ENCODE measurements around the gene TXNRD3. TPM values are rescaled to one million over a fixed set of nuclear protein-coding genes. Genes with fewer than 3 reads are reported as not detected.
A peak's percentile ranks its signal among the peaks of the same experiment; 100 is the strongest.

Gene TXNRD3
- total RNA-seq, 1 experiment from 2014 or later: 2.0 TPM

- H3K27me3 ChIP-seq (ENCODE audit: control insufficient read depth, insufficient read depth, low read length): peaks cover 5% of the 10 kb centered on the region
- no peaks in the 10 kb centered on the region for H3K36me3 ChIP-seq (replicated peaks; ENCODE audit: control insufficient read depth, insufficient read depth, low read length)
- peak; percentile 55 for DNase-seq
- H3K4me3 ChIP-seq (ENCODE audit: insufficient read depth, low read depth, low read length): no peak overlapping the region
Observed at GRCh38 chr3:126679831-126680666, 25.1 kb upstream of the TXNRD3 start.

GRCh38 chr3:126679318-126679751, 24.4 kb upstream of the TXNRD3 start:
- 0 out of 2 replicates have a peak overlapping the region, but pooled peaks have one; percentile 3 for H3K4me3 ChIP-seq (ENCODE audit: insufficient read depth, low read depth, low read length)
- DNase-seq: peak; percentile 94
- no peaks in the 10 kb centered on the region for H3K36me3 ChIP-seq (replicated peaks; ENCODE audit: control insufficient read depth, insufficient read depth, low read length)
- H3K27me3 ChIP-seq (ENCODE audit: control insufficient read depth, insufficient read depth, low read length): peaks cover 5% of the 10 kb centered on the region

- peaks cover 5% of the 10 kb centered on the region for H3K27me3 ChIP-seq (ENCODE audit: control insufficient read depth, insufficient read depth, low read length)
- no peak overlapping the region for H3K4me3 ChIP-seq (ENCODE audit: insufficient read depth, low read depth, low read length)
- H3K36me3 ChIP-seq (replicated peaks; ENCODE audit: control insufficient read depth, insufficient read depth, low read length): no peaks in the 10 kb centered on the region
- DNase-seq: no peak
Observed at GRCh38 chr3:126678693-126679317, 23.9 kb upstream of the TXNRD3 start.

GRCh38 chr3:126677862-126678503, 23.1 kb upstream of the TXNRD3 start:
- H3K27me3 ChIP-seq (ENCODE audit: control insufficient read depth, insufficient read depth, low read length): peaks cover 5% of the 10 kb centered on the region
- H3K36me3 ChIP-seq (replicated peaks; ENCODE audit: control insufficient read depth, insufficient read depth, low read length): no peaks in the 10 kb centered on the region
- DNase-seq: no peak
- no peak overlapping the region for H3K4me3 ChIP-seq (ENCODE audit: insufficient read depth, low read depth, low read length)

GRCh38 chr3:126676919-126677705, 22.2 kb upstream of the TXNRD3 start:
- DNase-seq: no peak

GRCh38 chr3:126672741-126673140, 17.8 kb upstream of the TXNRD3 start:
- no peak for DNase-seq
- Histone ChIP-seq H3K36me3 (replicated peaks; ENCODE audit: control insufficient read depth, insufficient read depth, low read length) (no peaks in the 10 kb centered on the region), H3K4me3 (ENCODE audit: insufficient read depth, low read depth, low read length) (no peak overlapping the region), H3K27me3 (ENCODE audit: control insufficient read depth, insufficient read depth, low read length) (no peaks in the 10 kb centered on the region)

More at GRCh38 chr3:126676919-126677705, 22.2 kb upstream of the TXNRD3 start:
- Histone ChIP-seq H3K36me3 (replicated peaks; ENCODE audit: control insufficient read depth, insufficient read depth, low read length) (no peaks in the 10 kb centered on the region), H3K4me3 (ENCODE audit: insufficient read depth, low read depth, low read length) (no peak overlapping the region), H3K27me3 (ENCODE audit: control insufficient read depth, insufficient read depth, low read length) (peaks cover 5% of the 10 kb centered on the region)

GRCh38 chr3:126672340-126672739, 17.4 kb upstream of the TXNRD3 start:
- no peaks in the 10 kb centered on the region for H3K27me3 ChIP-seq (ENCODE audit: control insufficient read depth, insufficient read depth, low read length)
- DNase-seq: no peak
- H3K4me3 ChIP-seq (ENCODE audit: insufficient read depth, low read depth, low read length): no peak overlapping the region
- no peaks in the 10 kb centered on the region for H3K36me3 ChIP-seq (replicated peaks; ENCODE audit: control insufficient read depth, insufficient read depth, low read length)

- no peak for DNase-seq
- no peak overlapping the region for H3K4me3 ChIP-seq (ENCODE audit: insufficient read depth, low read depth, low read length)
- H3K27me3 ChIP-seq (ENCODE audit: control insufficient read depth, insufficient read depth, low read length): no peaks in the 10 kb centered on the region
- no peaks in the 10 kb centered on the region for H3K36me3 ChIP-seq (replicated peaks; ENCODE audit: control insufficient read depth, insufficient read depth, low read length)
Observed at GRCh38 chr3:126671521-126671920, 16.6 kb upstream of the TXNRD3 start.

GRCh38 chr3:126668450-126669401, 13.8 kb upstream of the TXNRD3 start:
- DNase-seq: no peak
- no peak overlapping the region for H3K4me3 ChIP-seq (ENCODE audit: insufficient read depth, low read depth, low read length)
- no peaks in the 10 kb centered on the region for H3K27me3 ChIP-seq (ENCODE audit: control insufficient read depth, insufficient read depth, low read length)
- no peaks in the 10 kb centered on the region for H3K36me3 ChIP-seq (replicated peaks; ENCODE audit: control insufficient read depth, insufficient read depth, low read length)

GRCh38 chr3:126667631-126668449, 12.9 kb upstream of the TXNRD3 start:
- Histone ChIP-seq H3K4me3 (ENCODE audit: insufficient read depth, low read depth, low read length) (no peak overlapping the region), H3K36me3 (replicated peaks; ENCODE audit: control insufficient read depth, insufficient read depth, low read length) (no peaks in the 10 kb centered on the region), H3K27me3 (ENCODE audit: control insufficient read depth, insufficient read depth, low read length) (no peaks in the 10 kb centered on the region)
- DNase-seq: no peak

GRCh38 chr3:126666658-126667528, 12.0 kb upstream of the TXNRD3 start:
- H3K36me3 ChIP-seq (replicated peaks; ENCODE audit: control insufficient read depth, insufficient read depth, low read length): no peaks in the 10 kb centered on the region
- H3K27me3 ChIP-seq (ENCODE audit: control insufficient read depth, insufficient read depth, low read length): no peaks in the 10 kb centered on the region; the same call in 1 of the 2 replicates
- DNase-seq: no peak
- H3K4me3 ChIP-seq (ENCODE audit: insufficient read depth, low read depth, low read length): no peak overlapping the region
